Brain microvascular endothelial cell (primary cell): ENCODE measurements around the gene FOSB.

Experiments used
- DNase-seq: peaks from one replicate; pipeline ENCODE4 v3.0.0-alpha.2; 2020
- H3K27ac ChIP-seq: fragments of 250-450 bp; sonication (Bioruptor Pico); 2 replicates; pipeline ENCODE4 v1.5.1; 2020; ENCODE audit warnings: mild to moderate bottlenecking, moderate library complexity
- H3K27me3 ChIP-seq: fragments of 250-450 bp; sonication (Bioruptor Pico); replicated peaks from 2 replicates; pipeline ENCODE4 v1.5.1; 2020; ENCODE audit warnings: mild to moderate bottlenecking
- H3K36me3 ChIP-seq: fragments of 250-450 bp; sonication (Bioruptor Pico); replicated peaks from 2 replicates; pipeline ENCODE4 v1.5.1; 2020; ENCODE audit warnings: mild to moderate bottlenecking
- H3K4me3 ChIP-seq: 2 replicates; pipeline ENCODE4 v1.5.1; 2011; ENCODE audit warnings: low read depth, mild to moderate bottlenecking, control low read depth, low read length, moderate library complexity
- in situ Hi-C: cut with HindIII; loops from 2 replicates; pipeline ENCODE4 v1.10.0; 2017; ENCODE audit warnings: low sequenced_read_pairs, low pct_ligation_motif_present
- TF ChIP-seq, protein P1 (sequence below): IDR thresholded peaks from 2 replicates; pipeline ENCODE4 v1.5.1; 2011; ENCODE audit warnings: low read depth, mild to moderate bottlenecking, moderate library complexity, low read length, control low read depth, inconsistent platforms; ENCODE audit errors: missing control alignments

The FOSB gene

DNA sequence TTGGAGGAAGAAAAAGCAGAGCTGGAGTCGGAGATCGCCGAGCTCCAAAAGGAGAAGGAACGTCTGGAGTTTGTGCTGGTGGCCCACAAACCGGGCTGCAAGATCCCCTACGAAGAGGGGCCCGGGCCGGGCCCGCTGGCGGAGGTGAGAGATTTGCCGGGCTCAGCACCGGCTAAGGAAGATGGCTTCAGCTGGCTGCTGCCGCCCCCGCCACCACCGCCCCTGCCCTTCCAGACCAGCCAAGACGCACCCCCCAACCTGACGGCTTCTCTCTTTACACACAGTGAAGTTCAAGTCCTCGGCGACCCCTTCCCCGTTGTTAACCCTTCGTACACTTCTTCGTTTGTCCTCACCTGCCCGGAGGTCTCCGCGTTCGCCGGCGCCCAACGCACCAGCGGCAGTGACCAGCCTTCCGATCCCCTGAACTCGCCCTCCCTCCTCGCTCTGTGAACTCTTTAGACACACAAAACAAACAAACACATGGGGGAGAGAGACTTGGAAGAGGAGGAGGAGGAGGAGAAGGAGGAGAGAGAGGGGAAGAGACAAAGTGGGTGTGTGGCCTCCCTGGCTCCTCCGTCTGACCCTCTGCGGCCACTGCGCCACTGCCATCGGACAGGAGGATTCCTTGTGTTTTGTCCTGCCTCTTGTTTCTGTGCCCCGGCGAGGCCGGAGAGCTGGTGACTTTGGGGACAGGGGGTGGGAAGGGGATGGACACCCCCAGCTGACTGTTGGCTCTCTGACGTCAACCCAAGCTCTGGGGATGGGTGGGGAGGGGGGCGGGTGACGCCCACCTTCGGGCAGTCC, 5.0 kb downstream of the FOSB start:
- H3K4me3 ChIP-seq, result peak overlapping the region; percentile 33

DNA sequence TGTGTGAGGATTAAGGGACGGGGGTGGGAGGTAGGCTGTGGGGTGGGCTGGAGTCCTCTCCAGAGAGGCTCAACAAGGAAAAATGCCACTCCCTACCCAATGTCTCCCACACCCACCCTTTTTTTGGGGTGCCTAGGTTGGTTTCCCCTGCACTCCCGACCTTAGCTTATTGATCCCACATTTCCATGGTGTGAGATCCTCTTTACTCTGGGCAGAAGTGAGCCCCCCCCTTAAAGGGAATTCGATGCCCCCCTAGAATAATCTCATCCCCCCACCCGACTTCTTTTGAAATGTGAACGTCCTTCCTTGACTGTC, 5.5 kb downstream of the FOSB start:
- H3K27ac ChIP-seq, result no peak overlapping the region
- no peaks in the 10 kb centered on the region for H3K36me3 ChIP-seq
- no peaks in the 10 kb centered on the region for H3K27me3 ChIP-seq
- DNase-seq, result no peak
- H3K4me3 ChIP-seq, result no peak overlapping the region
- TF ChIP-seq, protein P1, sequence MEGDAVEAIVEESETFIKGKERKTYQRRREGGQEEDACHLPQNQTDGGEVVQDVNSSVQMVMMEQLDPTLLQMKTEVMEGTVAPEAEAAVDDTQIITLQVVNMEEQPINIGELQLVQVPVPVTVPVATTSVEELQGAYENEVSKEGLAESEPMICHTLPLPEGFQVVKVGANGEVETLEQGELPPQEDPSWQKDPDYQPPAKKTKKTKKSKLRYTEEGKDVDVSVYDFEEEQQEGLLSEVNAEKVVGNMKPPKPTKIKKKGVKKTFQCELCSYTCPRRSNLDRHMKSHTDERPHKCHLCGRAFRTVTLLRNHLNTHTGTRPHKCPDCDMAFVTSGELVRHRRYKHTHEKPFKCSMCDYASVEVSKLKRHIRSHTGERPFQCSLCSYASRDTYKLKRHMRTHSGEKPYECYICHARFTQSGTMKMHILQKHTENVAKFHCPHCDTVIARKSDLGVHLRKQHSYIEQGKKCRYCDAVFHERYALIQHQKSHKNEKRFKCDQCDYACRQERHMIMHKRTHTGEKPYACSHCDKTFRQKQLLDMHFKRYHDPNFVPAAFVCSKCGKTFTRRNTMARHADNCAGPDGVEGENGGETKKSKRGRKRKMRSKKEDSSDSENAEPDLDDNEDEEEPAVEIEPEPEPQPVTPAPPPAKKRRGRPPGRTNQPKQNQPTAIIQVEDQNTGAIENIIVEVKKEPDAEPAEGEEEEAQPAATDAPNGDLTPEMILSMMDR, result no peak
- in situ Hi-C loops, result no loop called here

More for the DNA sequence above, 5.0 kb downstream of the FOSB start:
- H3K27me3 ChIP-seq, result no peaks in the 10 kb centered on the region
- TF ChIP-seq, protein P1, result no peak
- H3K27ac ChIP-seq, result no peak overlapping the region
- DNase-seq, result no peak
- H3K36me3 ChIP-seq, result no peaks in the 10 kb centered on the region
- in situ Hi-C loops, result no loop called here

DNA sequence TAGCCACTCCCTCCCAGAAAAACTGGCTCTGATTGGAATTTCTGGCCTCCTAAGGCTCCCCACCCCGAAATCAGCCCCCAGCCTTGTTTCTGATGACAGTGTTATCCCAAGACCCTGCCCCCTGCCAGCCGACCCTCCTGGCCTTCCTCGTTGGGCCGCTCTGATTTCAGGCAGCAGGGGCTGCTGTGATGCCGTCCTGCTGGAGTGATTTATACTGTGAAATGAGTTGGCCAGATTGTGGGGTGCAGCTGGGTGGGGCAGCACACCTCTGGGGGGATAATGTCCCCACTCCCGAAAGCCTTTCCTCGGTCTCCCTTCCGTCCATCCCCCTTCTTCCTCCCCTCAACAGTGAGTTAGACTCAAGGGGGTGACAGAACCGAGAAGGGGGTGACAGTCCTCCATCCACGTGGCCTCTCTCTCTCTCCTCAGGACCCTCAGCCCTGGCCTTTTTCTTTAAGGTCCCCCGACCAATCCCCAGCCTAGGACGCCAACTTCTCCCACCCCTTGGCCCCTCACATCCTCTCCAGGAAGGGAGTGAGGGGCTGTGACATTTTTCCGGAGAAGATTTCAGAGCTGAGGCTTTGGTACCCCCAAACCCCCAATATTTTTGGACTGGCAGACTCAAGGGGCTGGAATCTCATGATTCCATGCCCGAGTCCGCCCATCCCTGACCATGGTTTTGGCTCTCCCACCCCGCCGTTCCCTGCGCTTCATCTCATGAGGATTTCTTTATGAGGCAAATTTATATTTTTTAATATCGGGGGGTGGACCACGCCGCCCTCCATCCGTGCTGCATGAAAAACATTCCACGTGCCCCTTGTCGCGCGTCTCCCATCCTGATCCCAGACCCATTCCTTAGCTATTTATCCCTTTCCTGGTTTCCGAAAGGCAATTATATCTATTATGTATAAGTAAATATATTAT, 6.1 kb downstream of the FOSB start:
- peak; percentile 21 for DNase-seq
- H3K27ac ChIP-seq, result no peak overlapping the region
- TF ChIP-seq, protein P1, result no peak
- H3K27me3 ChIP-seq, result no peaks in the 10 kb centered on the region
- no peak overlapping the region for H3K4me3 ChIP-seq
- in situ Hi-C loops, result no loop called here
- no peaks in the 10 kb centered on the region for H3K36me3 ChIP-seq

DNA sequence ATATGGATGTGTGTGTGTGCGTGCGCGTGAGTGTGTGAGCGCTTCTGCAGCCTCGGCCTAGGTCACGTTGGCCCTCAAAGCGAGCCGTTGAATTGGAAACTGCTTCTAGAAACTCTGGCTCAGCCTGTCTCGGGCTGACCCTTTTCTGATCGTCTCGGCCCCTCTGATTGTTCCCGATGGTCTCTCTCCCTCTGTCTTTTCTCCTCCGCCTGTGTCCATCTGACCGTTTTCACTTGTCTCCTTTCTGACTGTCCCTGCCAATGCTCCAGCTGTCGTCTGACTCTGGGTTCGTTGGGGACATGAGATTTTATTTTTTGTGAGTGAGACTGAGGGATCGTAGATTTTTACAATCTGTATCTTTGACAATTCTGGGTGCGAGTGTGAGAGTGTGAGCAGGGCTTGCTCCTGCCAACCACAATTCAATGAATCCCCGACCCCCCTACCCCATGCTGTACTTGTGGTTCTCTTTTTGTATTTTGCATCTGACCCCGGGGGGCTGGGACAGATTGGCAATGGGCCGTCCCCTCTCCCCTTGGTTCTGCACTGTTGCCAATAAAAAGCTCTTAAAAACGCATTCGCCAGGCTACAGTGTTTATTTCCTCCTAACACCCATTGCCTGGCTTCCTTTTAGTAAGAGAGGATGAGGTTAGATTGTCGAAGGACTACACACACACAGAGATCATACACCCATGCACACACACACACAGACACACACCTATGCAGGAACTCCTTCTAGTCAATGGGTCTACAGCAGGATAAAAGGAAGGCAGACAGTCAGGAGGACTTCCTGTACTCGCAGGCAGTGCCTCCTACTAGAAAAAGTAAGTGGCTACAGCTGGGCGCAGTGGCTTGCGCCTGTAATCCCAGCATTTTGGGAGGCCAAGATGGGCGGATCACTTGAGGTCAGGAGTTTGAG, 7.1 kb downstream of the FOSB start:
- TF ChIP-seq, protein P1, result no peak
- no peaks in the 10 kb centered on the region for H3K36me3 ChIP-seq
- in situ Hi-C loops, result no loop called here
- no peaks in the 10 kb centered on the region for H3K27me3 ChIP-seq
- DNase-seq, result peak; percentile 34
- H3K4me3 ChIP-seq, result no peak overlapping the region
- no peak overlapping the region for H3K27ac ChIP-seq

DNA sequence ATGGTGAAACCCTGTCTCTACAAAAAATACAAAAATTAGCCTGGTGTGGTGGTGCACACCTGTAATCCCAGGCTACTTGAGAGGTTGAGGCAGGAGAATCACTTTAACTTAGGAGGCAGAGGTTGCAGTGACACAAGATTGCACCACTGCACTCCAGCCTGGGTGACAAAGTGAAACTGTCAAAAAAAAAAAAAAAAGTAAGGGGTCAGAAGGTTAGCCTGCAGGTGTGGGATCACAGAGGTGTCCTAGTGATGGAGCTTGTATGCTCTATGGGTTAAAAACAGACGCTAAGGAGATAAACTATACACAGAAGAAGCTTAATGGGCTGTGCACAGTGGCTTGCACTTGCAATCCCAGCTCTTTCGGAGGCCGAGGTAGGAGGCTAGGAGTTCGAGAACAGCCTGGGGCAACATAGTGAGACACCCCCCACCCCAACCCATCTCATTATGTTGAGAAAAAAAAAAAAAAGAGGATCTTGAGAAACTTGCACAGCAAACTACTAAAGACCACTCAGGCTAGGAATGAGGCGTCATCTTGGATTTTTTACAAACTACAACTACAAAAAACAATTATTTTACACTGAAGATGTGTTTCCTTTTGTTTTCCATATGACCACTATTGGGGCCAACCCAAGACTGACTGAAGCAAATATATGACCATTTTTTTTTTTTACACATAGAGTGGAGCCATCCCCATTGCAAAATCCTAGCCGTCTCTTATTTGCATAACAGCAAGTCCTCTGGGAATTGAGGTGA, 7.9 kb downstream of the FOSB start:
- Histone ChIP-seq H3K27ac (no peak overlapping the region), H3K27me3 (no peaks in the 10 kb centered on the region), H3K36me3 (no peaks in the 10 kb centered on the region), H3K4me3 (no peak overlapping the region)
- TF ChIP-seq, protein P1, result no peak
- in situ Hi-C loops, result no loop called here
- DNase-seq, result peak; percentile 55
